Transverse colon (tissue), 4 donors: ENCODE results near the gene CORO2A.

ENCODE experiments used
- CTCF ChIP-seq, 5 experiments: fragments of 200-600 bp in 3 of 5; fragments of 450-650 bp in 2 of 5; sonication (generic) in 3 of 5; IDR thresholded peaks; 1 replicate in 2 of 5; 2 replicates in 3 of 5; pipeline ENCODE4 v1.5.1; 2016 to 2017; ENCODE audit warnings: antibody characterized with exemption in 5 of 5, inconsistent platforms in 3 of 5, mild to moderate bottlenecking in 2 of 5, moderate library complexity in 1 of 5
- EP300 ChIP-seq: sonication (generic); formaldehyde crosslinking; IDR thresholded peaks from one replicate; pipeline ENCODE4 v1.6.1; 2017; ENCODE audit warnings: antibody characterized with exemption, low read depth
- POLR2A ChIP-seq: fragments of 450-650 bp; IDR thresholded peaks from one replicate; pipeline ENCODE4 v1.6.1; 2016; ENCODE audit warnings: antibody characterized with exemption, mild to moderate bottlenecking, moderate library complexity
- POLR2AphosphoS5 ChIP-seq, 3 donors: sonication (generic); formaldehyde crosslinking; IDR thresholded peaks; one replicate each; pipeline ENCODE4 v1.6.1; 2016; ENCODE audit warnings: antibody characterized with exemption in 3 of 3

- TF ChIP-seq CTCF (IDR thresholded peaks at IDR 0.05) (no peak), POLR2A (no peak), EP300 (no peak), POLR2AphosphoS5 (IDR thresholded peaks at IDR 0.05) (no peak)
Observed at GRCh38 chr9:98148486-98148885, 44.0 kb downstream of the CORO2A start.
